NCI-H82 treated with DMSO at 0.1 percent for 48 hours (cell line): ENCODE data around the gene TAF11L6.
"Not testable (repeated sequence)": the region's sequence is repeated elsewhere in the genome, so short reads cannot be mapped to it uniquely, and the experiment has no call there.

Source experiments
- DNase-seq: peaks from one replicate; lab custom pipeline; 2025; ENCODE audit not compliant: unreplicated experiment; lab: John Stamatoyannopoulos, UW

The TAF11L6 gene

GRCh38 chr5:17528369-17528768 lies at the start of gene TAF11L6:
Gene TAF11L6, plus strand, starts transcription at chr5:17528669.
- DNase-seq, result not testable (repeated sequence)

GRCh38 chr5:17481378-17481777 lies 47.1 kb upstream of the TAF11L6 start:
- no peak for DNase-seq

- no peak for DNase-seq
Observed at GRCh38 chr5:17482790-17483189, 45.7 kb upstream of the TAF11L6 start.

GRCh38 chr5:17486464-17487173 lies 41.9 kb upstream of the TAF11L6 start:
- DNase-seq, result not testable (repeated sequence)

- no peak for DNase-seq
Observed at GRCh38 chr5:17487174-17487512, 41.3 kb upstream of the TAF11L6 start.

GRCh38 chr5:17491257-17491656 lies 37.2 kb upstream of the TAF11L6 start:
- not testable (repeated sequence) for DNase-seq

- no peak for DNase-seq
Observed at GRCh38 chr5:17492770-17493169, 35.7 kb upstream of the TAF11L6 start.

GRCh38 chr5:17497446-17497845 lies 31.0 kb upstream of the TAF11L6 start:
- no peak for DNase-seq

- not testable (repeated sequence) for DNase-seq
Observed at GRCh38 chr5:17497931-17498330, 30.5 kb upstream of the TAF11L6 start, which contains the start of gene TAF11L2. Gene TAF11L2, plus strand, starts transcription at chr5:17498231.

- no peak for DNase-seq
Observed at GRCh38 chr5:17511775-17512325, 16.6 kb upstream of the TAF11L6 start.

GRCh38 chr5:17517526-17517925 lies 10.9 kb upstream of the TAF11L6 start:
- not testable (repeated sequence) for DNase-seq

- not testable (repeated sequence) for DNase-seq
Observed at GRCh38 chr5:17518067-17518466, 10.4 kb upstream of the TAF11L6 start, which contains the start of gene TAF11L3. Gene TAF11L3, plus strand, starts transcription at chr5:17518367.

GRCh38 chr5:17519508-17519907 lies 9.0 kb upstream of the TAF11L6 start:
- not testable (repeated sequence) for DNase-seq

GRCh38 chr5:17521501-17521900 lies 7.0 kb upstream of the TAF11L6 start, which contains the start of gene TAF11L4:
Gene TAF11L4, plus strand, starts transcription at chr5:17521801.
- not testable (repeated sequence) for DNase-seq

- DNase-seq, result not testable (repeated sequence)
Observed at GRCh38 chr5:17524935-17525334, 3.5 kb upstream of the TAF11L6 start, which contains the start of gene TAF11L5. Gene TAF11L5, plus strand, starts transcription at chr5:17525235.

GRCh38 chr5:17526504-17526903 lies 2.0 kb upstream of the TAF11L6 start:
- not testable (repeated sequence) for DNase-seq
